Neural progenitor cell (in vitro differentiated cells): Measurements from ENCODE around the gene SYNJ2. TPM values are rescaled to one million over a fixed set of nuclear protein-coding genes. Genes with fewer than 3 reads are reported as not detected.

Experiments used
- DNase-seq: peaks from one replicate; pipeline ENCODE4 v3.0.0-alpha.2; 2016; ENCODE audit warnings: low spot score
- H2AFZ ChIP-seq: fragments of 200-600 bp; sonication (generic); replicated peaks from 2 replicates; pipeline ENCODE4 v1.6.1; 2016; ENCODE audit warnings: antibody characterized with exemption
- H3F3A ChIP-seq: fragments of 200-600 bp; sonication (generic); 2 replicates; pipeline ENCODE4 v1.6.1; 2016; ENCODE audit warnings: antibody characterized with exemption, low read depth
- H3K27ac ChIP-seq: fragments of 200-600 bp; sonication (generic); 2 replicates; pipeline ENCODE4 v1.5.1; 2016; ENCODE audit warnings: mild to moderate bottlenecking
- H3K27me3 ChIP-seq: fragments of 200-600 bp; sonication (generic); 2 replicates; pipeline ENCODE4 v1.6.1; 2016; ENCODE audit warnings: mild to moderate bottlenecking, moderate library complexity
- H3K36me3 ChIP-seq: fragments of 200-600 bp; sonication (generic); 2 replicates; pipeline ENCODE4 v1.5.1; 2016
- H3K4me1 ChIP-seq: fragments of 200-600 bp; sonication (generic); 2 replicates; pipeline ENCODE4 v1.6.1; 2016; ENCODE audit warnings: mixed run types
- H3K4me2 ChIP-seq: fragments of 200-600 bp; sonication (generic); 2 replicates; pipeline ENCODE4 v1.6.1; 2016
- H3K4me3 ChIP-seq: fragments of 200-600 bp; sonication (generic); 2 replicates; pipeline ENCODE4 v1.5.1; 2016
- H3K79me2 ChIP-seq: fragments of 200-600 bp; sonication (generic); 2 replicates; pipeline ENCODE4 v1.6.1; 2016; ENCODE audit warnings: low read depth
- H3K9ac ChIP-seq: fragments of 200-600 bp; sonication (generic); 2 replicates; pipeline ENCODE4 v1.6.1; 2016
- H3K9me3 ChIP-seq: fragments of 200-600 bp; sonication (generic); 2 replicates; pipeline ENCODE4 v1.5.1; 2016; ENCODE audit warnings: low read depth
- H4K20me1 ChIP-seq: fragments of 200-600 bp; sonication (generic); 2 replicates; pipeline ENCODE4 v1.6.1; 2016; ENCODE audit warnings: low read depth
- H3K27ac Mint-ChIP-seq: 3 replicates; pipeline ENCODE4 v1.8.0; 2021; ENCODE audit warnings: mixed read lengths
- H3K27me3 Mint-ChIP-seq: 2 replicates; pipeline ENCODE4 v1.8.0; 2022; ENCODE audit warnings: low read depth, mild to moderate bottlenecking, inconsistent platforms, moderate library complexity, mixed read lengths; ENCODE audit not compliant: insufficient read depth
- H3K36me3 Mint-ChIP-seq: 3 replicates; pipeline ENCODE4 v1.8.0; 2021; ENCODE audit warnings: mixed read lengths
- H3K4me1 Mint-ChIP-seq: 3 replicates; pipeline ENCODE4 v1.8.0; 2021; ENCODE audit warnings: mixed read lengths
- H3K4me3 Mint-ChIP-seq: 3 replicates; pipeline ENCODE4 v1.8.0; 2021; ENCODE audit warnings: mild to moderate bottlenecking, moderate library complexity, mixed read lengths
- H3K9me3 Mint-ChIP-seq: 3 replicates; pipeline ENCODE4 v1.8.0; 2020; ENCODE audit warnings: mixed read lengths
- CTCF ChIP-seq: fragments of 200-600 bp; sonication (generic); IDR thresholded peaks from 2 replicates; pipeline ENCODE4 v1.5.1; 2017; ENCODE audit warnings: antibody characterized with exemption, mild to moderate bottlenecking
- EZH2 ChIP-seq: fragments of 200-600 bp; sonication (generic); IDR thresholded peaks from 2 replicates; pipeline ENCODE4 v1.6.1; 2017; ENCODE audit warnings: antibody characterized with exemption, mild to moderate bottlenecking, moderate library complexity
- EZH2phosphoT487 ChIP-seq: fragments of 200-600 bp; sonication (generic); IDR thresholded peaks from 2 replicates; pipeline ENCODE4 v1.6.1; 2017; ENCODE audit warnings: antibody characterized with exemption
- total RNA-seq: library from RNA; depleted of rRNA; stranded (reverse); fragments of >200 nt; gene quantifications from 2 replicates; pipeline ENCODE4 v1.2.3, GENCODE V29; 2015; ENCODE audit warnings: low replicate concordance

SYNJ2 gene
- total RNA-seq, 1 donor from 2014 or later, result 4.8 TPM

- TF ChIP-seq EZH2phosphoT487 (no peak), EZH2 (no peak), CTCF (no peak)
- Histone ChIP-seq H3K36me3 (no peaks in the 10 kb centered on the region), H3K79me2 (no peaks in the 10 kb centered on the region), H3K9me3 (no peaks in the 10 kb centered on the region), H3F3A (peaks cover 9% of the 10 kb centered on the region), H3K27ac (no peak overlapping the region), H2AFZ (no peak overlapping the region), H3K4me2 (no peak overlapping the region), H4K20me1 (peaks cover 7% of the 10 kb centered on the region), H3K4me3 (no peak overlapping the region), H3K9ac (no peak overlapping the region), H3K27me3 (peaks cover 46% of the 10 kb centered on the region), H3K4me1 (no peaks in the 10 kb centered on the region)
- H3K4me3 Mint-ChIP-seq, result no peak overlapping the region
- peaks cover 7% of the 10 kb centered on the region for H3K4me1 Mint-ChIP-seq
- peak overlapping the region; percentile 31 for H3K27ac Mint-ChIP-seq
- peaks cover 16% of the 10 kb centered on the region for H3K27me3 Mint-ChIP-seq
- no peak for DNase-seq
- no peaks in the 10 kb centered on the region for H3K36me3 Mint-ChIP-seq
- no peaks in the 10 kb centered on the region for H3K9me3 Mint-ChIP-seq
Measured at GRCh38 chr6:157978021-157978783, 3.5 kb upstream of the SYNJ2 start.

GRCh38 chr6:157980288-157981131 is 1.2 kb upstream of the SYNJ2 start:
- Histone ChIP-seq H3K4me1 (peaks cover 6% of the 10 kb centered on the region), H3K9me3 (no peaks in the 10 kb centered on the region), H4K20me1 (peaks cover 7% of the 10 kb centered on the region), H3K9ac (no peak overlapping the region), H3K36me3 (no peaks in the 10 kb centered on the region), H3K27ac (no peak overlapping the region), H2AFZ (no peak overlapping the region), H3K27me3 (peaks cover 59% of the 10 kb centered on the region), H3K79me2 (no peaks in the 10 kb centered on the region), H3F3A (peaks cover 9% of the 10 kb centered on the region), H3K4me2 (peak overlapping the region; percentile 89), H3K4me3 (peak overlapping the region; percentile 69)
- Mint-ChIP-seq H3K27me3 (peaks cover 16% of the 10 kb centered on the region), H3K27ac (peak overlapping the region; percentile 75), H3K36me3 (no peaks in the 10 kb centered on the region), H3K9me3 (no peaks in the 10 kb centered on the region), H3K4me1 (peaks cover 13% of the 10 kb centered on the region), H3K4me3 (peak overlapping the region; percentile 75)
- TF ChIP-seq CTCF (no peak), EZH2phosphoT487 (no peak), EZH2 (no peak)
- no peak for DNase-seq

- no peaks in the 10 kb centered on the region for H3K36me3 Mint-ChIP-seq
- Histone ChIP-seq H3K9me3 (no peaks in the 10 kb centered on the region), H2AFZ (peak overlapping the region; percentile 91), H3K36me3 (no peaks in the 10 kb centered on the region), H3K4me2 (peak overlapping the region; percentile 89), H3K9ac (no peak overlapping the region), H3K4me3 (peak overlapping the region; percentile 69), H3K27me3 (peaks cover 59% of the 10 kb centered on the region), H3F3A (peaks cover 9% of the 10 kb centered on the region), H3K4me1 (peaks cover 11% of the 10 kb centered on the region), H3K27ac (no peak overlapping the region), H4K20me1 (peaks cover 7% of the 10 kb centered on the region), H3K79me2 (no peaks in the 10 kb centered on the region)
- H3K4me3 Mint-ChIP-seq, result peak overlapping the region; percentile 75
- peaks cover 16% of the 10 kb centered on the region for H3K27me3 Mint-ChIP-seq
- H3K27ac Mint-ChIP-seq, result no peak overlapping the region
- no peak for DNase-seq
- no peaks in the 10 kb centered on the region for H3K9me3 Mint-ChIP-seq
- TF ChIP-seq EZH2phosphoT487 (no peak), CTCF (no peak), EZH2 (no peak)
- peaks cover 18% of the 10 kb centered on the region for H3K4me1 Mint-ChIP-seq
Measured at GRCh38 chr6:157981132-157981394, 600 bp upstream of the SYNJ2 start.
